GM18858 (cell line): ENCODE measurements around the gene CLDN7.

Source experiments
- ATAC-seq: cut with Tn5 transposase; IDR thresholded peaks from one replicate; pipeline ENCODE4 v1.9.1; 2021; ENCODE audit not compliant: unreplicated experiment

CLDN7 gene

DNA sequence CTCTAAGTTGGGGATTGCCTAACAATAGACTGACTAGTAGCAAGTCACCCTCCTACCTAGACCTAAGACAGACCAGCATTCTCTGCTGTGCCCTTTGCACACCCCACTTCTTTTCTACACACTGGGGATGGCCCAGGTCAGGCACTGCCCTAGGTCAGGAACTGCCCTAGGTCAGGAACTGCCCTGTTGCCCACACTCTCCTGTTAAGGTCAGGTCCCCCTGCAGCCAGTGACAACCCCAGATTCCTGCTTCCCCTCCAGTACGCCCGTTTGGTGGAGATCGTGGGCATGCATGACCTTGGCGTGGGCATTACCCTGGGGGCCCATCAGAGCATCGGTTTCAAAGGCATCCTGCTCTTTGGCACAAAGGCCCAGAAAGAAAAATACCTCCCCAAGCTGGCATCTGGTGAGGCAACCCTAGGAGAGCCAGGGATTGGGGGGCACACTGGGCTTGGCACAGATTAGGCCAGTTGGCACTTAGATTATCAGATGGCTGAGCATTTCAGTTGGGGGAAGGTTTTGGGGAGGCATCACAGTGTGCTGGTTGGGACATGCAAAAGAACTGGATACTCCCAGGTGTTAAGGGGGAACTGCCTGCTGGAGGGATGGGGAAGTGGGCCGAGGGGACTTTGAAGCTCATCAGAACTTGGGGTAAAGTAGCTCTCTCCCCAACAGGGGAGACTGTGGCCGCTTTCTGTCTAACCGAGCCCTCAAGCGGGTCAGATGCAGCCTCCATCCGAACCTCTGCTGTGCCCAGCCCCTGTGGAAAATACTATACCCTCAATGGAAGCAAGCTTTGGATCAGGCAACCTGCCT lies 40.8 kb downstream of the CLDN7 start:
- no peak for ATAC-seq

DNA sequence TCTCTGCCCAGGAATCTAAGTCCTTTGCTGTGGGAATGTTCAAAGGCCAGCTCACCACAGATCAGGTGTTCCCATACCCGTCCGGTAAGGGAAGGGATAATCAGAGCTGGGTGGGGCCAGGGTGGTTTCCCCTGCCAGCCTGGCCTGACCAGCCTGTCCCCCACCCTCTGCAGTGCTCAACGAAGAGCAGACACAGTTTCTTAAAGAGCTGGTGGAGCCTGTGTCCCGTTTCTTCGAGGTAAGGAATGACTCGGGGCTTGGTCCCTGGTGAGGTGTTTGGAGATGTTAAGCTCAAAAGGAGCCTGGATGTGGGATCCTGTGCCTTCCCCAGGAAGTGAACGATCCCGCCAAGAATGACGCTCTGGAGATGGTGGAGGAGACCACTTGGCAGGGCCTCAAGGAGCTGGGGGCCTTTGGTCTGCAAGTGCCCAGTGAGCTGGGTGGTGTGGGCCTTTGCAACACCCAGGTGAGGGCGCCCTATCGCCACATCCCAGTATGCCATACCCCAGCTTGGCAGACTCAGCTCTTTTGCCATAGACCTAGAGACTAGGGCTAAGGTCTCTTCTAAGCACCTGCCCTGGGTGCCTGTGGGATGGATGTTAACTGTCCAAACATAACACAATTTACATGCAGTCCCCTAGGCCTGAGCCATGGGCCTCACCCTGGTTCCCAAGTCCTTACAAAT lies 41.5 kb downstream of the CLDN7 start:
- no peak for ATAC-seq

DNA sequence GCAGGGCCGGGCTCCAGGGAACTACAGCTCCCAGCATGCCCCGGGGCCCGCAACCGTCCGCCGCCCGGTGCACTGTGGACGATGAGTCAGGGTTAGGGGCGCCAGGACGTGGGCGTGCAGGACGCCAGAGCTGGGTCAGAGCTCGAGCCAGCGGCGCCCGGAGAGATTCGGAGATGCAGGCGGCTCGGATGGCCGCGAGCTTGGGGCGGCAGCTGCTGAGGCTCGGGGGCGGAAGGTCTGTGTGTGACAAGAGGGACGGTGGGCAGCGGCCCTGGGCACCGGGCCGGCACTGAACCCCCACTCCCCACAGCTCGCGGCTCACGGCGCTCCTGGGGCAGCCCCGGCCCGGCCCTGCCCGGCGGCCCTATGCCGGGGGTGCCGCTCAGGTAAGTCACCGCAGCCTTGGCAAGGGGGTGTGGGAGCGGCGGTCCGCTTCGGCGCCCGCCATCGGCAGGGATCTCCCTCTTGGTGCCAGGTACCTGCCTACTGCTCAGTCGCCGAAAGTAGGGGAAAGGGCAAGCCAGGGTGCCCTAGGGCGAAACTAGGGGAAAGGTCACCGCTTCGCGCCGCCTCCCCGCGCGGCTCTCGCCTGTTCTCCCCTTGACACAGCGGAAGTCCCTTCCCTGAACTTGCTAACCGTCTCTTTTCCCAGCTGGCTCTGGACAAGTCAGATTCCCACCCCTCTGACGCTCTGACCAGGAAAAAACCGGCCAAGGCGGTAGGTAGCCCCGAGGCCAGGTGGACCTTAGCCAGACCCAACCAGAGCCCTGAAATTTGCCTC lies 42.3 kb downstream of the CLDN7 start, which contains the start of the genes ACADVL and DLG4:
ACADVL (plus strand) TSS at position 127 of the 781 bp plus-strand sequence; CDS start at position 174, 47 bp downstream.
DLG4 (minus strand) TSS at position 25 of the 781 bp plus-strand sequence.
- ATAC-seq, result no peak

- no peak for ATAC-seq
Observed at GRCh38 chr17:7219229-7219811, 43.0 kb downstream of the CLDN7 start.

DNA sequence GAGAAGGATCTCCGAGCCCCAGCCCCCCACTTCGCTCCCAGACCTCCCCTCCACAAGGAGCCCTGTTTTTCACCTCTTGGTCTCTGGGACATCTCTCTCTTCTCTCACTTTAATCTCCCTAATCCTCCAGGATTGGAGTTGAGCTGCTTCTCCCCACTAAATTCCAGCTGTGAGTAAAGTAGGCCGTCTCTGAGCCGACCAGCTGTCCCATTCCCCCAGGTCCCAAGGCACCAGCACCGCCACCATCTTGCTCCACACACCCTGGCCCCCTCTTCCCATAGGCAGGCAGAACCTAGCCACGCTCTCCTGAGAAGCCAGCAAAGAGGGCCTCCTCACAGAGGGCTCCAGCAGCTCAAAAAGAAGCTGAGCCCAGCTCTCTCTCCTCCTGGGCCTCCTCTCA lies 43.5 kb downstream of the CLDN7 start:
- ATAC-seq, result no peak

DNA sequence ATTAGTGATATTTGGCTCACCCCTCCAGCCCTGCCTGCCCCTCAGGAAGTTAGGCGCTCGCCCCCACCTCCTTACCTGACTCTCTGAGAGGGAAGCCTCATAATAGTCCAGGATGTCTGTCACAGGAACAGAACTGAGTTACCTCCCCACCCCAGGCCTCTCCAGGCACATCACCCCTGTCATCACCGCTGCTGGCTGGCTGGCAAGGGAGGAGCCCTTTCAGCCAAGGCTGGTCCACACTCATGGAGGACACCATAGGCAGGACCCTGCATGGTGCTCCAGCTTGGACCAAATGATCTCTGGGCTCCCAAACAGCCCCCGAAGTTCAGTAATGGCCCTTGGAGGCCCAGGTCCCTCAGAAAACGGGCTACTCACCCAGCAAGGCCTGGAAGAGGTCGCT lies 44.1 kb downstream of the CLDN7 start:
- no peak for ATAC-seq

- ATAC-seq, result no peak
Observed at GRCh38 chr17:7217113-7217987, 44.9 kb downstream of the CLDN7 start.

DNA sequence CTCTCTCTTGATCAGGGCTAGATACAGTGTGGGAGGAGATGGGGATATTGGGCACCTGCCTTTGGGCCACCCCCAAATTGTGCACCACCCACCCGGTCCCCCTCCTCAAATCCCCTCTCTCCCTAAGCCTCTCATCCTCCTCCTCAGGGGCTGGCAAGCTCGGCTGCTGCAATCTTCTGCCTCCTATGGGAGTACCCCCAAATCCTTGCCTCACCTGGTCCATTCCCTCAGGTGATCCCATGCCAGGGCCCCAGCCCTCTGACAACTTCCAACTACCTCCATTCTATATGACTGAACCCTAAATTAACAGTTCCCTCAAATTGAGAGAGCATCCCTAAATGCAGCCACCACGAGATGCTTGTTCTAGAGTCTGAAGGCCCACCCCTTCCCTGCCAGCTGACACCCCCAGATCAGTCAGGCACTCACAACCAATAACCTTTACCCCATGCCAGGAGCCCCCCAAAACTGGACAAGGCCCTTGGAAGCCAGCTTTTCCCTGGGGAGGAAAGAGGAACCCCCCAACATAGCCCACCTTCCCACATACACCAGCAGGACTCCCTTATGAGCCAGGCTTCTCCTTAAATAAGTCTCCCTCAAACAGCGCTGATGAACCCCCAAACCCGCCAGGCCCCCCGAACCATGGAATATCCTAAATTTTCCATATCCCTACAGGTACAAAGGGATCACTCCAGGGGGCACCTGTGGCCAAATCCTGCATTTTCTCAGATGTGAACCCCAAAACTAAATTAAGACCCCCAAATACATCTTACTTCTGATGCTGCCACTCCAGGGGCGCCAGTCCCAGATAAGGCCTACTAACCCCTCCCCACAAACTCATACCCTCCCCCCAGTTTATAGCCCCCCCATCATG lies 45.8 kb downstream of the CLDN7 start:
- no peak for ATAC-seq

DNA sequence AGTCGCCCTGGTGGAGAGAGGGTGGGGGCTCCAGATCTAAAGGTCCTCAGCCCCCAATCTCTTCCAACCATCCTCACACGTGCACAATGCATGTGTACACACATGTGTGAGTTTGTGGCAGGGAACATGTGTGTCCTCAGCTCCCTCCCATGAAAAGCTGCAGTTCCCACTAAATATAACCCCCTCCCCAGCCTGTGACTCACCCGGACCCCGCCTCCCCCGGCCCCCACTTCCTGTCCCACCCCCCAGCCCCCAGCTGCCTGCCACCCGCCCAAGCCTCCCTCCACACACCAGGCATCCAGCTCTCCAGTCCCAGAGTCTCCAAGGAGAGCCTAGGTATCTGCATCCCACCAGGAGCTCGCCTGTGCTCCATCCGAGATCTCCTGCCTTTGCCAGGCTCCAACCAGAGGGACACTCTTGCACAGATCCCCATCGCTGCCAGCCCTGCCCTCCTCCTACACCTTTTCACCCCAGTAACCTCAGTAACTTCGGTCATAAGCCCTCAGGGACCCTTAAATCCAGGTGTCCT lies 46.6 kb downstream of the CLDN7 start:
- ATAC-seq, result no peak

DNA sequence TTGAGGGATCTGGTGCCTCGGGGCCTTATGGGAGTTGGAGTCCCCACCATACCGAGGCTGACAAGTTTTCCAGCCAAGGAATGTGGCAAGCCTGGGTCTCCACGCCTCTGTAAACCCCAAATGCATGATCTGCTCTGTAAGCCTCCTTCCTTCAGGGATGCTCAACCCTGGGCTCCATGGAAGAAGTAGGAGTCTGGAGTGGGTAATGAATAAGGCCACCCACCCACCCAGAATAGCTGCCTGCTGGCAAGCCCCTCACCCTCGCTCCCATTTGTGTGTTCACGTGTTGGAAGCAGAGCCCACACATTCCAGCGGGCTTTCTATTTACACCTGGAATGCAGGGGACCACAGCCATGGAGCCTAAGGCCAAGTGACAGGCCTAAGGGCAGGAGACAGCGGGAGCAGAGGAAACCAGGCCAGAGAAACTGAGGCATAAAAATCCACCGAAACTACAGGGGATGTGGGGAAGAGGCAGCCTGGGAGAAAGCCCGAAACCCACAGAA lies 47.1 kb downstream of the CLDN7 start:
- ATAC-seq, result no peak

DNA sequence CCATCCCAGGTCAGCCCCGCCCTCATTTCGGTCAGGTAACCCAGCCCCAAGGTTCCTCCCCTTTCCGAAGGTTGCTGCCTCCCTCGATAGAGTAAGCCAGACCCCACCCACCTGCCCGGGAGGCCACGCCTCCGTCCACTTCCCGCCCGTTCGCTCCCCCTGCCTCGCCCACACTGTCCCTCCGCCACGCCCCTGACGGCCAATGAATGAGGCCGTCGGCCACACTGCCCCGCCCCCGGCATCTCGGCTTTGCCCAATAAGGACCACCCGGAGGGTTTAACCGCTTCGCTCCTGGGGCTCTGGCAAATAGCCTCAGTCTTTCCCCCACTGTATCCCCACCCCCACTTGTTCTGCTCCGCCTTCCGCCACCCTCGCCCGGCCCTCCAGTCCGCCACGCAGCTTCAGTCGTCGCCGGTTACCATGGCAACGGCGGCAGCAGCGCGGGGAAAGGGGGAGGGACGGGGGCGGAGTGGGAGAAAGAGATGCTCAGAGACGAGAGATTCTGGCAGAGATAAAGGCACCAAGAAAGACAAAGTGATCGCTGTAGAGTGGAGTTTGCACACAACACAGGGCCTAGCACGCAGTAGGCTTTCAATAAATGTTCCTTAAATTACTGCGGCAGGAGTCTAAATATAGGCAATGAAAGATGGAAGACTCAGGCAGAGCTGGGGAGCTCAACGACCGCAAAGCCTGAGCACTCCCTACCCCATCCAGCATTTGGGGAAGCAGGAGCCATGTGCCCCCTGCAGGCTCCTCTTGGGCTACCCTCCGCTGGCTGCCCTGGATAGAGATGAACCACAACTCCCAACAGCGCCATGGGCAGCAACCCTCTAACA lies 47.8 kb downstream of the CLDN7 start:
- ATAC-seq, result peak; percentile 61

GRCh38 chr17:7213895-7214299 lies 48.4 kb downstream of the CLDN7 start:
- no peak for ATAC-seq

DNA sequence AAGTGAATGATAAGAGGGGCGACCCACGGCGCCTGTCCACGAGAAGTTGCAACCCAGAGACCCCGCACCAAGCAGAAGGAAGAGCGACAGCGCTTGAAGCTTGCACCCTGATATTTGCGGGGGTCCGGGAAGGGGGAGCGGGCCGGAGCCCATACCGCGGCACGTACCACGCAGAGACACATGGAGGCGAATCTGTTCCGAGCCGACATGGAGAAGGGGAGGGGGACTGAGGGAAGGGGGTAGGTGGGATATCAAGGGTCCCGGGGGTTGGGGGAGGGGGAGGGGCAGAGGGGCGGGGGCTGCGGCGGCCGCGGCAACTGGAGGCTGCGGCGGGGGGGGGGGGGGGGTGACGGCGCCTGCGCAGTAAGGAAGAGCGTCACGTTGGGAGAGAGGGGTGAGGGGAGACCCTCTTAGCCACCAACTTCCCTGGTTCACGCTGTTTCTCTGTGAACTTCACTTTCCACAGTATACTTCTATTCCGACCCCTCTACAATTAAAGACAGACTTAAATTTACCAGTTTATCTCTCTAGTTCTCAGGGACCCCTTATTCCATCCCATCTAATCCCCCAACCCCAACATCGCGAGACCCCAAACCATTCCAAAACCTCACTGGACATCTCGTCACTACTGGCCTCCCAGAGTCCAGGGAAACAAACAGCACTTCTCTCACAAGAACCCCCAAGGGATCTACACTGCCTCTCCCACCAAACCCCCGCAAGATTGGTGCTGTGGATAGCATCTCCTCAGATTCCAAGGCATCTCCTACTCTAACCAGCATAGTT lies 50.6 kb downstream of the CLDN7 start:
- no peak for ATAC-seq
